GM12874 (cell line): ENCODE results near the gene FOXK2.
A peak's percentile ranks its signal among the peaks of the same experiment; 100 is the strongest.

ENCODE experiments used
- CTCF ChIP-seq: IDR thresholded peaks from 2 replicates; pipeline ENCODE4 v1.5.1; 2011; ENCODE audit warnings: low read depth, mild to moderate bottlenecking, control low read depth, low read length, moderate library complexity; ENCODE audit not compliant: insufficient read depth

FOXK2 gene

GRCh38 chr17:82647593-82648164 is 128.1 kb downstream of the FOXK2 start:
- peak; percentile 25; the same call in 1 of the 2 replicates for TF ChIP-seq CTCF

- TF ChIP-seq CTCF = no peak
Measured at GRCh38 chr17:82648165-82648668, 128.7 kb downstream of the FOXK2 start, which contains the start of gene WDR45B. TSS of gene WDR45B (minus strand) at chr17:82648444. CDS start at chr17:82648340, 104 bp downstream.

GRCh38 chr17:82648742-82649331 is 129.3 kb downstream of the FOXK2 start:
- TF ChIP-seq CTCF = no peak

GRCh38 chr17:82649501-82650261 is 130.1 kb downstream of the FOXK2 start:
- no peak for TF ChIP-seq CTCF

GRCh38 chr17:82650723-82651122 is 131.2 kb downstream of the FOXK2 start:
- no peak for TF ChIP-seq CTCF

GRCh38 chr17:82653651-82654528 is 134.4 kb downstream of the FOXK2 start:
- no peak for TF ChIP-seq CTCF
